ENCODE data around the gene GRAMD4. TPM values are rescaled to one million over a fixed set of nuclear protein-coding genes. Genes with fewer than 3 reads are reported as not detected.

GRAMD4 gene
- total and polyA plus RNA-seq, 10 donors, result 16.0 to 46.1 (median 28.6) TPM

GRCh38 chr22:46605117-46605516, 15.1 kb upstream of the GRAMD4 start:
- no peak overlapping the region for H3K4me3 ChIP-seq
- peaks cover 0 to 54% (median 26%) of the 10 kb centered on the region in 6 donors for H3K4me1 ChIP-seq
- 88 to 97% (median 91%) methylated on average over 6 of the region's 6 CpGs for WGBS, 5 donors
- no peak overlapping the region for H3K27ac ChIP-seq
- no peaks in the 10 kb centered on the region for H3K27me3 ChIP-seq (replicated peaks in 1 of 7)
- no peaks in the 10 kb centered on the region for H3K36me3 ChIP-seq
- DNase-seq, result no peak
- H3K9me3 ChIP-seq, result no peaks in the 10 kb centered on the region
- intact Hi-C loops (cut with DNase I; ENCODE audit: low total_unique reads), result no loop called here
- TF ChIP-seq, protein P1, sequence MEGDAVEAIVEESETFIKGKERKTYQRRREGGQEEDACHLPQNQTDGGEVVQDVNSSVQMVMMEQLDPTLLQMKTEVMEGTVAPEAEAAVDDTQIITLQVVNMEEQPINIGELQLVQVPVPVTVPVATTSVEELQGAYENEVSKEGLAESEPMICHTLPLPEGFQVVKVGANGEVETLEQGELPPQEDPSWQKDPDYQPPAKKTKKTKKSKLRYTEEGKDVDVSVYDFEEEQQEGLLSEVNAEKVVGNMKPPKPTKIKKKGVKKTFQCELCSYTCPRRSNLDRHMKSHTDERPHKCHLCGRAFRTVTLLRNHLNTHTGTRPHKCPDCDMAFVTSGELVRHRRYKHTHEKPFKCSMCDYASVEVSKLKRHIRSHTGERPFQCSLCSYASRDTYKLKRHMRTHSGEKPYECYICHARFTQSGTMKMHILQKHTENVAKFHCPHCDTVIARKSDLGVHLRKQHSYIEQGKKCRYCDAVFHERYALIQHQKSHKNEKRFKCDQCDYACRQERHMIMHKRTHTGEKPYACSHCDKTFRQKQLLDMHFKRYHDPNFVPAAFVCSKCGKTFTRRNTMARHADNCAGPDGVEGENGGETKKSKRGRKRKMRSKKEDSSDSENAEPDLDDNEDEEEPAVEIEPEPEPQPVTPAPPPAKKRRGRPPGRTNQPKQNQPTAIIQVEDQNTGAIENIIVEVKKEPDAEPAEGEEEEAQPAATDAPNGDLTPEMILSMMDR (IDR thresholded peaks at IDR 0.05 in 8 of 11, conservative IDR thresholded peaks at IDR 0.05 in 3 of 11), result no peak
- TF ChIP-seq POLR2A (IDR thresholded peaks at IDR 0.05), result no peak
- no peak for TF ChIP-seq POLR2AphosphoS5 (IDR thresholded peaks at IDR 0.05)

- Histone ChIP-seq H3K4me1 (peaks cover 0 to 50% (median 25%) of the 10 kb centered on the region in 6 donors), H3K36me3 (no peaks in the 10 kb centered on the region), H3K4me3 (no peak overlapping the region), H3K27ac (no peak overlapping the region), H3K9me3 (no peaks in the 10 kb centered on the region), H3K27me3 (replicated peaks in 1 of 7) (no peaks in the 10 kb centered on the region)
- TF ChIP-seq POLR2A (IDR thresholded peaks at IDR 0.05) (no peak), POLR2AphosphoS5 (IDR thresholded peaks at IDR 0.05) (no peak)
- TF ChIP-seq, protein P1 (IDR thresholded peaks at IDR 0.05 in 8 of 11, conservative IDR thresholded peaks at IDR 0.05 in 3 of 11), result no peak
- intact Hi-C loops (cut with DNase I; ENCODE audit: low total_unique reads), result no loop called here
- 67 to 87% (median 79%) methylated on average over 9 of the region's 9 CpGs for whole genome bisulfite sequencing, 5 donors
- no peak for DNase-seq
Measured at GRCh38 chr22:46606886-46607285, 13.3 kb upstream of the GRAMD4 start.

DNA sequence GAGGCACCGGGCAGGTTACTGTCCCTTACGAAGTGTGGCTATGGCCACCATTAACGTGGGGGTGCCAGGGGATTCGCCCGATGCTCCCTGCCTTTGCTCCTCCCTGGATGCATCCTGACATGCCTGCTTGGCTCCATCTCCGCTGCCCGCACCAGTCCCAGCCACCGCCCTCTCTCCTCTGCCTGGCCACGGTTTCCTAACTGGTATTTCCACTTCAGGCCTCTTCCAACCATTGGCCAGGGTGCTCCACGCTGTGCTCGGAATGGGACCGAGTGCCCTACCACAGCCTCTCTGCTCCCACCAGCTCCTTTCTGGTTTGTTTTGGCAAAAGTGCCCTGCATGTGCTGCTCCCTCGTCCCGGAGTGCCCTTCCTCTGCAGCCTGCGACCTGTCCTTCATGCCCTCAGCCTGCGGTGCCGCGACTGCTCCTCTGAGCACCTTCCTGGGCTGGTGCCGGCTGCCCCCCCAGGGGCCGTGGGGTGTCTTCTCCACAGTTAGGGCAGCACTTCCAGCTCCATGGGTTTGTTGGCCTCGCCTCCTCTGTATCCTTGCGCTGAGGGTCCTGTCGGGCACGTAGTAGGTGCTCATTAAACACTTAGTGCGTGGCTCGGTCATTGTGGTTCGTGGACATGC, 12.6 kb upstream of the GRAMD4 start:
- TF ChIP-seq, protein P1 (IDR thresholded peaks at IDR 0.05 in 8 of 11, conservative IDR thresholded peaks at IDR 0.05 in 3 of 11), result no peak
- TF ChIP-seq POLR2A (IDR thresholded peaks at IDR 0.05) (no peak), POLR2AphosphoS5 (IDR thresholded peaks at IDR 0.05) (no peak)
- Histone ChIP-seq H3K27ac (no peak overlapping the region), H3K4me3 (no peak overlapping the region), H3K36me3 (no peaks in the 10 kb centered on the region), H3K9me3 (no peaks in the 10 kb centered on the region), H3K27me3 (replicated peaks in 1 of 7) (no peaks in the 10 kb centered on the region), H3K4me1 (peaks cover 6 to 50% (median 30%) of the 10 kb centered on the region in 6 donors)
- no peak for DNase-seq
- 88 to 93% (median 92%) methylated on average over 26 to 27 of the region's 27 CpGs for WGBS, 5 donors
- intact Hi-C loops (cut with DNase I; ENCODE audit: low total_unique reads), result no loop called here

DNA sequence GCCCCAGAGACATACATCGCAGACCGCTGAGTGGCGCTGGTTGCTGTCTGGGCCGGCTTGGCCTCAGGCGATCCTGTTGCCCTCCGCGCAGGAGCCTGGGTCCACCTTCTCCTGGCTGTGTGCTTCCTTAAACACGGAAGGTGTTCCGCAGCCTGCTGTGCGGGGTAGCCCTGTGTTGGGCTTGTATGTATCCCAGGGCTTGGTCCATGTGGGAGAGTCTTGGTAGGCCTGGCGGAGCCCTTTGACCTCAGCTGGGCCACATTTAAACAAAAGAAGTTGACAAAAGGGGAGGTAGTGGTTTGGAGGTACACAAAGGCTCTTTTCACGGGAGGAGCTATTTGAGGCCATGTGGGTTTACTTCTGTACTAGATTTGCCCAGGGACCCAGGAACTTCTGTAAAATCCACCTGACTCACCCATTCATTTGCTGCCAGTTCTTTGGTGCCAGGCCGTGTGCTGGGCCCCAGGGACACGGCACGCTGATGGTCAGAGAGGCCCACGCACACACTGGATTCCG, 11.0 kb upstream of the GRAMD4 start:
- H3K27ac ChIP-seq, result no peak overlapping the region
- H3K9me3 ChIP-seq, result no peaks in the 10 kb centered on the region
- peaks cover 21 to 53% (median 37%) of the 10 kb centered on the region in 6 donors for H3K4me1 ChIP-seq
- DNase-seq, result peak; percentile 64
- intact Hi-C loops (cut with DNase I; ENCODE audit: low total_unique reads), result no loop called here
- WGBS, 5 donors, result 89 to 97% (median 92%) methylated on average over 16 to 17 of the region's 17 CpGs
- H3K4me3 ChIP-seq, result no peak overlapping the region
- no peaks in the 10 kb centered on the region for H3K27me3 ChIP-seq (replicated peaks in 1 of 7)
- H3K36me3 ChIP-seq, result no peaks in the 10 kb centered on the region
- TF ChIP-seq, protein P1 (IDR thresholded peaks at IDR 0.05 in 8 of 11, conservative IDR thresholded peaks at IDR 0.05 in 3 of 11), result no peak
- TF ChIP-seq POLR2A (IDR thresholded peaks at IDR 0.05) (no peak), POLR2AphosphoS5 (IDR thresholded peaks at IDR 0.05) (no peak)
